ENCODE data around the gene CLEC4M. TPM values are rescaled to one million over a fixed set of nuclear protein-coding genes. Genes with fewer than 3 reads are reported as not detected.

The CLEC4M gene
- total and polyA plus RNA-seq, 2 of the 8 experiments (the other 6 are each of a cell fraction or from before 2014, with no cell fraction given), result not detected

- no peak overlapping the region for H3K27ac ChIP-seq (ENCODE audit: low read depth, low read length)
- peak overlapping the region; percentile 71; the same call in 1 of the 2 replicates for H2BK12ac ChIP-seq (ENCODE audit: low read depth, low read length)
- H3K4me2 ChIP-seq (ENCODE audit: insufficient read depth in 1 of 2, low read depth in 2 of 2, low read length in 2 of 2), result peak overlapping the region; percentile 53 to 67; a peak in 3 of 4 replicates
- no peak overlapping the region for H2BK5ac ChIP-seq (ENCODE audit: low read depth, low read length)
- peaks cover 16 to 19% of the 10 kb centered on the region in 2 experiments for H3K9me3 ChIP-seq (ENCODE audit: insufficient read depth in 2 of 2, low read depth in 1 of 2, low read length in 1 of 2)
- H3K4me3 ChIP-seq (ENCODE audit: extremely low read depth in 1 of 4, insufficient read depth in 2 of 4, low read depth in 3 of 4, low read length in 4 of 4), result peak overlapping the region; percentile 23 to 55 (median 32); a peak in 7 of 8 replicates
- no peaks in the 10 kb centered on the region for H3K79me2 ChIP-seq (ENCODE audit: control insufficient read depth in 1 of 2, insufficient read depth in 2 of 2, low read length in 2 of 2)
- no peak overlapping the region for H4K5ac ChIP-seq (ENCODE audit: insufficient read length, low read depth, low read length)
- H3K18ac ChIP-seq (ENCODE audit: extremely low read depth, low read length), result peak overlapping the region; percentile 62
- peak overlapping the region; percentile 52 for H3K56ac ChIP-seq (replicated peaks; ENCODE audit: insufficient read length, low read depth, low read length)
- no peaks in the 10 kb centered on the region for H3K36me3 ChIP-seq (ENCODE audit: control insufficient read depth in 2 of 4, insufficient read depth in 4 of 4, low read length in 3 of 4)
- H4K91ac ChIP-seq (replicated peaks; ENCODE audit: insufficient read length, low read length), result no peak overlapping the region
- H2AK5ac ChIP-seq (ENCODE audit: low read depth, low read length), result no peak overlapping the region
- H4K8ac ChIP-seq (ENCODE audit: extremely low read depth, insufficient read depth, low read length), result no peak overlapping the region; the same call in 1 of the 2 replicates
- 5% methylated on average over 33 of the region's 34 CpGs; no CpG with 5 or more reads in 1 of the 2 experiments for WGBS, 2 experiments (ENCODE audit: extremely low coverage in 1 of 2, insufficient coverage in 1 of 2, insufficient read length in 1 of 2, insufficient replicate concordance in 2 of 2, low coverage in 1 of 2, low lambda C conversion rate in 2 of 2, missing lambda C conversion rate in 1 of 2)
- H2AFZ ChIP-seq (ENCODE audit: low read length), result peak overlapping the region; percentile 86; the same call in 1 of the 2 replicates
- no peaks in the 10 kb centered on the region for H4K20me1 ChIP-seq (replicated peaks in 1 of 2; ENCODE audit: control insufficient read depth in 1 of 2, insufficient read depth in 2 of 2, low read length in 2 of 2)
- H2BK120ac ChIP-seq (replicated peaks; ENCODE audit: low read depth, low read length), result no peak overlapping the region
- peaks cover 3% of the 10 kb centered on the region; the same call in 1 of the 2 replicates for H3K23me2 ChIP-seq (ENCODE audit: low read depth, low read length)
- H3K27me3 ChIP-seq (replicated peaks in 1 of 4; ENCODE audit: control insufficient read depth in 3 of 4, extremely low read depth in 1 of 4, insufficient read depth in 3 of 4, low read length in 3 of 4), result peaks cover 0 to 2% (median 0%) of the 10 kb centered on the region in 4 experiments; a peak in 1 of 7 replicates
- CTCF ChIA-PET (ENCODE audit: partially characterized antibody), result interaction anchor here (0.5 to 5.2 kb wide), 49 partner anchors 9 to 444 kb away, joined by 3 to 36 read pairs (median 4); partner anchors contain the start of genes CD209, EVI5L, PCP2 and PET100
- H3K4me1 ChIP-seq (replicated peaks in 1 of 4; ENCODE audit: control insufficient read depth in 3 of 4, insufficient read depth in 4 of 4, low read length in 3 of 4), result peaks cover 0 to 3% (median 1%) of the 10 kb centered on the region in 4 experiments; a peak in 2 of 7 replicates
- FAIRE-seq, result no peak
- POLR2A ChIA-PET (ENCODE audit: partially characterized antibody), result interaction anchor here (0.7 to 3.2 kb wide), 12 partner anchors 9 to 265 kb away, joined by 3 to 13 read pairs (median 3); partner anchors contain the start of gene TRAPPC5
- no peak overlapping the region; a peak in 2 of 7 replicates for H3K9ac ChIP-seq (replicated peaks in 1 of 4; ENCODE audit: extremely low read depth in 1 of 4, low read depth in 3 of 4, low read length in 3 of 4)
- H2BK15ac ChIP-seq (ENCODE audit: low read length), result no peak overlapping the region
- H3K4ac ChIP-seq (replicated peaks; ENCODE audit: insufficient read length, low read depth, low read length), result no peak overlapping the region
- H3K14ac ChIP-seq (ENCODE audit: insufficient read length), result no peak overlapping the region
- H3K79me1 ChIP-seq (ENCODE audit: low read depth, low read length), result no peaks in the 10 kb centered on the region
- H2BK20ac ChIP-seq (ENCODE audit: low read length), result no peak overlapping the region
- DNase-seq (ENCODE audit: low read depth in 1 of 2, low spot score in 2 of 2), result peak; percentile 41 to 88
- H3K23ac ChIP-seq (ENCODE audit: insufficient read length), result no peak overlapping the region
- TF ChIP-seq NANOG (IDR thresholded peaks at IDR 0.05; ENCODE audit: insufficient read depth, low read depth, low read length, poor library complexity, severe bottlenecking), result no peak
- TF ChIP-seq TBP (IDR thresholded peaks at IDR 0.05; ENCODE audit: low read depth, low read length), result no peak
Observed at GRCh38 chr19:7799640-7800355, 36.8 kb downstream of the CLEC4M start.

Measured in H1 (cell line).